Left renal cortex interstitium (tissue), 4 donors: ENCODE results near the gene PRKG1. TPM values are rescaled to one million over a fixed set of nuclear protein-coding genes. Genes with fewer than 3 reads are reported as not detected.

ENCODE experiments used
- polyA plus RNA-seq, 4 donors: library from polyadenylated mRNA; unstranded; fragments of 120-200 nt; gene quantifications; one replicate each; pipeline ENCODE4 v1.2.1, GENCODE V29; 2013; ENCODE audit not compliant: insufficient read length in 4 of 4

The PRKG1 gene
- polyA plus RNA-seq, 4 donors: 12.3 to 14.3 (median 13.4) TPM

Other genes starting within 250 kb of the PRKG1 start
- 1 to 10 TPM; 4.3 to 8.9 (median 6.8) TPM for gene A1CF, start 188.9 kb upstream of the PRKG1 start, polyA plus RNA-seq